Loucy (cell line): ENCODE measurements around the gene PLEKHB2.
"Not testable (repeated sequence)": the region's sequence is repeated elsewhere in the genome, so short reads cannot be mapped to it uniquely, and the experiment has no call there.

Experiments used
- H2AFZ ChIP-seq: fragments of 200-600 bp; sonication (generic); 2 replicates; pipeline ENCODE4 v1.6.0; 2016; ENCODE audit warnings: antibody characterized with exemption, mild to moderate bottlenecking, low read length, moderate library complexity
- H3F3A ChIP-seq: fragments of 200-600 bp; 2 replicates; pipeline ENCODE4 v1.6.0; 2016; ENCODE audit warnings: antibody characterized with exemption, low read depth, mild to moderate bottlenecking
- H3K27me3 ChIP-seq: fragments of 200-600 bp; sonication (generic); 2 replicates; pipeline ENCODE4 v1.6.1; 2014; ENCODE audit warnings: low read length, mild to moderate bottlenecking; ENCODE audit not compliant: insufficient read depth, poor library complexity, severe bottlenecking
- H3K36me3 ChIP-seq: fragments of 200-600 bp; sonication (generic); 2 replicates; pipeline ENCODE4 v1.6.1; 2016; ENCODE audit warnings: low read length; ENCODE audit not compliant: insufficient read depth
- H3K4me1 ChIP-seq: fragments of 200-600 bp; sonication (generic); 2 replicates; pipeline ENCODE4 v1.5.1; 2014; ENCODE audit warnings: low read length, mild to moderate bottlenecking; ENCODE audit not compliant: insufficient read depth, poor library complexity, severe bottlenecking
- H3K4me2 ChIP-seq: fragments of 200-600 bp; sonication (generic); 2 replicates; pipeline ENCODE4 v1.6.0; 2014; ENCODE audit warnings: antibody characterized with exemption, low read length, low read depth, mild to moderate bottlenecking; ENCODE audit not compliant: poor library complexity, severe bottlenecking
- H3K4me3 ChIP-seq: fragments of 200-600 bp; sonication (generic); 2 replicates; pipeline ENCODE4 v1.5.1; 2014; ENCODE audit warnings: low read length, mild to moderate bottlenecking, mixed read lengths; ENCODE audit not compliant: poor library complexity, severe bottlenecking
- H3K79me2 ChIP-seq: fragments of 200-600 bp; sonication (generic); 2 replicates; pipeline ENCODE4 v1.6.1; 2014; ENCODE audit warnings: low read length; ENCODE audit not compliant: insufficient read depth
- H3K9ac ChIP-seq: fragments of 200-600 bp; sonication (generic); 2 replicates; pipeline ENCODE4 v1.6.0; 2014; ENCODE audit warnings: mild to moderate bottlenecking, low read depth, low read length, moderate library complexity; ENCODE audit not compliant: poor library complexity, severe bottlenecking
- H3K9me2 ChIP-seq: fragments of 200-600 bp; sonication (generic); replicated peaks from 2 replicates; pipeline ENCODE4 v1.6.1; 2016; ENCODE audit warnings: low read depth, low read length, mixed read lengths
- H3K9me3 ChIP-seq: fragments of 200-600 bp; sonication (generic); 2 replicates; pipeline ENCODE4 v1.6.1; 2014; ENCODE audit warnings: mild to moderate bottlenecking, antibody characterized with exemption, low read length, low read depth; ENCODE audit not compliant: insufficient read depth
- H4K20me1 ChIP-seq: fragments of 200-600 bp; sonication (generic); 2 replicates; pipeline ENCODE4 v1.6.0; 2014; ENCODE audit warnings: antibody characterized with exemption, low read length, mild to moderate bottlenecking; ENCODE audit not compliant: insufficient read depth, poor library complexity, severe bottlenecking
- EZH2phosphoT487 ChIP-seq: fragments of 200-600 bp; IDR thresholded peaks from 2 replicates; pipeline ENCODE4 v1.6.1; 2018; ENCODE audit warnings: antibody characterized with exemption, mild to moderate bottlenecking, moderate library complexity, borderline replicate concordance
- TF ChIP-seq, protein P1 (sequence below): fragments of 200-600 bp; sonication (generic); conservative IDR thresholded peaks from 2 replicates; pipeline ENCODE4 v1.5.1; 2014; ENCODE audit warnings: mild to moderate bottlenecking, antibody characterized with exemption, low read length

PLEKHB2 gene

DNA sequence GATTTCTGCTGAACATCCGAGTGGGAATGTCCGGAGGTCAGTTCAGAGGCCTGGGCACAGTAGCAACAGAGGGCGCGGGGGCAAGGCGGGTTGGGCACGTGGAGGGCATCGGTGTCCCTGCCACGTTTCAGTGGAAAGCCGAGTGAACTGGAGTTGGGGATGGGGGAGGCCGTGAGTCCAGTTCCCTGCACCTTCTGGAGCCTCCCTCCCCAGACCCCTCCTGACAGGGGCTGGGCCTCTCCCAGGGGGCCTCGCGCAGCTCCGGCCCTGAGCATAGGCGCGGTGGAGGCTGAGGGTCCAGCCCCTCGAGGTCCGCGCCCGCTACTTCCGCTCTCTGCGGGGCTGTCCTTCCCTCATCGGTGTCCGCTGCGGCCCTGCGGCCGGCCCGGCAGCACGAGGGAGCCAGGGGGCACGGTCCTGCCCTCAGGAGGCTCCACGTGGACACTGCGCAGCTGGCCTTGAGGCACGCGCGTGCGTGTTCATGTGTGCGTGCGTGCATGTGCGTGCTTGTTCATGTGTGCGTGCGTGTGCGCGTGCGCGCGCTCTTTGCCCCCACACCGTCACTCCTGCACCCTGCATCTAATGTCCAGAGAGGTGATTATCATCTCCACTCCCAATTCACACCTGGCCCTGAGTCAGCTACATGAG lies 50.2 kb downstream of the PLEKHB2 start:
- no peak overlapping the region for H3K9ac ChIP-seq

DNA sequence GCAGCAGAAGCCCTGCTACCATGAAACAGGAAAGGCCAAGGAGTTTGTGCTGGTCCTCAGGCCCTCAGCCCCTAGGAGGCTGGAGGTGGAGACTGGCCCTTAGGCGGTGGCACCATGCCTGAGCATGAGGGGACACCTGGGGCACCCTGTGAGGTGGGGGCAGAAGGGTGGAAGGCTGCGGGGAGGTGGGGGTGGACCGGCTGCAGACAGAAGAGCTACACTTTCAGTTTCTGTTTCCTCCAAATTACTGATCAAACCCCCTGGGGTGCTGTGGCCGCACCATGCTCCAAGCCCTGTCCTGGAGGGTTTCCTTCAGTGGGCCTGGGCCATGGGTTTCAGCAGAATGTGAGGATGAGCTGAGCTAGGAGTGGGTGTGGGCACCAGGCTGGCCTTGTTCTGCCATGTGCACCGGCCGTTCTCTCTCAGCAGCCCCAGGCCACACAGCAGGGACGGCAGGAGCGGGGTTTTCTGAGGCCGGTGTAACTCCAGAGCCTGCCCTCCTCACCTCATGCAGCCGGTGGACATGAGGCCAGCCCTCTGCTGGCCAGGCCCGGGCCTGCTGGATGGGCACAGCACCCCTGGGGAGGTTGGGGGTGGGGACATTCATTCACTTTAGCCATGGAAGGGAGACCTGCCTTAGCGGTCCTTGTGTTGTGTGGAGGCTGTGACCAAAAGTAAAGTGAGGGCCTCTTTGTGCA lies 51.5 kb downstream of the PLEKHB2 start:
- Histone ChIP-seq H3K9me2 (no peaks in the 10 kb centered on the region), H3K79me2 (no peaks in the 10 kb centered on the region), H3K36me3 (no peaks in the 10 kb centered on the region), H3F3A (no peaks in the 10 kb centered on the region), H3K4me1 (no peaks in the 10 kb centered on the region), H4K20me1 (no peaks in the 10 kb centered on the region), H3K9ac (no peak overlapping the region), H2AFZ (no peak overlapping the region), H3K9me3 (no peaks in the 10 kb centered on the region), H3K4me2 (no peak overlapping the region), H3K4me3 (no peak overlapping the region), H3K27me3 (no peaks in the 10 kb centered on the region)
- TF ChIP-seq, protein P1, sequence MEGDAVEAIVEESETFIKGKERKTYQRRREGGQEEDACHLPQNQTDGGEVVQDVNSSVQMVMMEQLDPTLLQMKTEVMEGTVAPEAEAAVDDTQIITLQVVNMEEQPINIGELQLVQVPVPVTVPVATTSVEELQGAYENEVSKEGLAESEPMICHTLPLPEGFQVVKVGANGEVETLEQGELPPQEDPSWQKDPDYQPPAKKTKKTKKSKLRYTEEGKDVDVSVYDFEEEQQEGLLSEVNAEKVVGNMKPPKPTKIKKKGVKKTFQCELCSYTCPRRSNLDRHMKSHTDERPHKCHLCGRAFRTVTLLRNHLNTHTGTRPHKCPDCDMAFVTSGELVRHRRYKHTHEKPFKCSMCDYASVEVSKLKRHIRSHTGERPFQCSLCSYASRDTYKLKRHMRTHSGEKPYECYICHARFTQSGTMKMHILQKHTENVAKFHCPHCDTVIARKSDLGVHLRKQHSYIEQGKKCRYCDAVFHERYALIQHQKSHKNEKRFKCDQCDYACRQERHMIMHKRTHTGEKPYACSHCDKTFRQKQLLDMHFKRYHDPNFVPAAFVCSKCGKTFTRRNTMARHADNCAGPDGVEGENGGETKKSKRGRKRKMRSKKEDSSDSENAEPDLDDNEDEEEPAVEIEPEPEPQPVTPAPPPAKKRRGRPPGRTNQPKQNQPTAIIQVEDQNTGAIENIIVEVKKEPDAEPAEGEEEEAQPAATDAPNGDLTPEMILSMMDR, result no peak; the same call in 1 of the 2 replicates
- TF ChIP-seq EZH2phosphoT487, result no peak

More for the DNA sequence above, 50.2 kb downstream of the PLEKHB2 start:
- no peaks in the 10 kb centered on the region for H3K27me3 ChIP-seq
- no peaks in the 10 kb centered on the region for H3K9me2 ChIP-seq
- no peak overlapping the region for H3K4me3 ChIP-seq
- no peak overlapping the region for H3K4me2 ChIP-seq
- H4K20me1 ChIP-seq, result no peaks in the 10 kb centered on the region
- no peak overlapping the region for H2AFZ ChIP-seq
- TF ChIP-seq EZH2phosphoT487, result no peak
- TF ChIP-seq, protein P1, result no peak
- H3F3A ChIP-seq, result no peaks in the 10 kb centered on the region
- peaks cover 11% of the 10 kb centered on the region; the same call in 1 of the 2 replicates for H3K36me3 ChIP-seq
- H3K79me2 ChIP-seq, result no peaks in the 10 kb centered on the region
- H3K9me3 ChIP-seq, result no peaks in the 10 kb centered on the region
- H3K4me1 ChIP-seq, result no peaks in the 10 kb centered on the region

DNA sequence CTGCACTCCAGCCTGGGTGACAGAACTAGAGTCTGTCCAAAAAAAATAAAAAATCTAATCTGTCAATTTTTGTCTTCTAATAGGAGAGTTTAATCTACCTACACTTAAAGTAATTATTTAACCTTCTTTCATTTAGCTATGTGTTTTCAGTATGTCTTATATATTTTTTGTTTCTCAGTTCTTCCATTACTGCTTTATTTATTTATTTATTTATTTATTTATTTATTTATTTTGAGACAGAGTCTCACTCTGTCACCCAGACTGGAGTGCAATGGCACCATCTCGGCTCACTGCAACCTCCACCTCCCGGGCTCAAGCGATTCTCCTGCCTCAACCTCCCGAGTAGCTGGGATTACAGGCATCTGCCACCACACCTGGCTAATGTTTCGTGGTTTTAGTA lies 60.4 kb downstream of the PLEKHB2 start:
- H3K27me3 ChIP-seq, H3K9ac ChIP-seq, H3K79me2 ChIP-seq, H4K20me1 ChIP-seq, H3K9me3 ChIP-seq, H3K4me2 ChIP-seq, H3K36me3 ChIP-seq, H3K4me3 ChIP-seq, H2AFZ ChIP-seq, H3K9me2 ChIP-seq, H3F3A ChIP-seq, H3K4me1 ChIP-seq: not testable (repeated sequence)
